ENCODE results near the gene BCAS3. TPM values are rescaled to one million over a fixed set of nuclear protein-coding genes. Genes with fewer than 3 reads are reported as not detected.
"Not testable (repeated sequence)": the region's sequence is repeated elsewhere in the genome, so short reads cannot be mapped to it uniquely, and the experiment has no call there.

The BCAS3 gene
- total RNA-seq, 1 donor from 2014 or later, result 75.9 TPM

GRCh38 chr17:60656499-60656898 lies 21.2 kb upstream of the BCAS3 start:
- H3K9me3 ChIP-seq, result no peaks in the 10 kb centered on the region
- TF ChIP-seq CTCF (IDR thresholded peaks at IDR 0.05), result no peak
- intact Hi-C loops (cut with DNase I), result no loop called here
- no peak overlapping the region for H3K4me3 ChIP-seq
- H3K4me1 ChIP-seq, result no peaks in the 10 kb centered on the region
- no peak for DNase-seq (ENCODE audit: low spot score in 2 of 2)
- H3K36me3 ChIP-seq, result peaks cover 0 to 18% of the 10 kb centered on the region in 2 donors
- no peak overlapping the region for H3K27ac ChIP-seq
- no peaks in the 10 kb centered on the region for H3K27me3 ChIP-seq

GRCh38 chr17:60659156-60659555 lies 18.5 kb upstream of the BCAS3 start:
- no peak overlapping the region for H3K4me3 ChIP-seq
- no peaks in the 10 kb centered on the region for H3K4me1 ChIP-seq
- no peak for TF ChIP-seq CTCF (IDR thresholded peaks at IDR 0.05)
- no peak for DNase-seq (ENCODE audit: low spot score in 2 of 2)
- no peaks in the 10 kb centered on the region for H3K27me3 ChIP-seq
- no peaks in the 10 kb centered on the region for H3K9me3 ChIP-seq
- peaks cover 0 to 27% of the 10 kb centered on the region in 2 donors for H3K36me3 ChIP-seq
- intact Hi-C loops (cut with DNase I), result no loop called here
- no peak overlapping the region for H3K27ac ChIP-seq

GRCh38 chr17:60661489-60661888 lies 16.2 kb upstream of the BCAS3 start:
- TF ChIP-seq CTCF (IDR thresholded peaks at IDR 0.05), result no peak
- H3K9me3 ChIP-seq, result no peaks in the 10 kb centered on the region
- H3K4me3 ChIP-seq, result no peak overlapping the region
- no peaks in the 10 kb centered on the region for H3K4me1 ChIP-seq
- no peak overlapping the region for H3K27ac ChIP-seq
- no peaks in the 10 kb centered on the region for H3K27me3 ChIP-seq
- no peak for DNase-seq (ENCODE audit: low spot score in 2 of 2)
- intact Hi-C loops (cut with DNase I), result no loop called here
- H3K36me3 ChIP-seq, result peaks cover 12 to 47% of the 10 kb centered on the region in 2 donors

GRCh38 chr17:60664022-60664421 lies 13.6 kb upstream of the BCAS3 start:
- no peak for TF ChIP-seq CTCF (IDR thresholded peaks at IDR 0.05)
- H3K27ac ChIP-seq, result no peak overlapping the region
- no peaks in the 10 kb centered on the region for H3K27me3 ChIP-seq
- intact Hi-C loops (cut with DNase I), result no loop called here
- peaks cover 12 to 33% of the 10 kb centered on the region in 2 donors for H3K36me3 ChIP-seq
- no peak for DNase-seq (ENCODE audit: low spot score in 2 of 2)
- no peak overlapping the region for H3K4me3 ChIP-seq
- H3K9me3 ChIP-seq, result no peaks in the 10 kb centered on the region
- H3K4me1 ChIP-seq, result no peaks in the 10 kb centered on the region

- no peaks in the 10 kb centered on the region for H3K27me3 ChIP-seq
- H3K36me3 ChIP-seq, result peaks cover 12 to 31% of the 10 kb centered on the region in 2 donors
- intact Hi-C loops (cut with DNase I), result no loop called here
- no peak for DNase-seq (ENCODE audit: low spot score in 2 of 2)
- H3K4me3 ChIP-seq, result no peak overlapping the region
- H3K9me3 ChIP-seq, result no peaks in the 10 kb centered on the region
- no peak overlapping the region for H3K27ac ChIP-seq
- no peaks in the 10 kb centered on the region for H3K4me1 ChIP-seq
- TF ChIP-seq CTCF (IDR thresholded peaks at IDR 0.05), result no peak
These were observed 12.0 kb upstream of the BCAS3 start for GRCh38 chr17:60665602-60666001.

- H3K4me3 ChIP-seq; DNase-seq (ENCODE audit: low spot score in 2 of 2); intact Hi-C loops (cut with DNase I): not testable (repeated sequence)
These were observed 8.9 kb upstream of the BCAS3 start for GRCh38 chr17:60668741-60669140.

More at GRCh38 chr17:60668741-60669140, 8.9 kb upstream of the BCAS3 start:
- not testable (repeated sequence) for H3K27me3 ChIP-seq, H3K9me3 ChIP-seq, H3K4me1 ChIP-seq, H3K27ac ChIP-seq
- peaks cover 12 to 21% of the 10 kb centered on the region in 2 donors for H3K36me3 ChIP-seq
